Adrenal gland (tissue), 12 donors: ENCODE measurements around the gene SYK. TPM values are rescaled to one million over a fixed set of nuclear protein-coding genes. Genes with fewer than 3 reads are reported as not detected.

Experiments
- DNase-seq, 7 donors: peaks; one replicate each; pipeline ENCODE4 v3.0.0-alpha.2; 2019 to 2020
- H3K27ac ChIP-seq, 5 donors: fragments of 200-600 bp; sonication (generic) in 4 of 5; 1 replicate in 3 of 5; 2 replicates in 2 of 5; pipeline versions ENCODE4 v1.5.1 to v1.8.0; 2016 to 2020; ENCODE audit warnings: mild to moderate bottlenecking in 1 of 5
- H3K27me3 ChIP-seq: fragments of 200-600 bp; 2 replicates; pipeline ENCODE4 v1.8.0; 2021
- H3K36me3 ChIP-seq, 2 donors: fragments of 200-600 bp; replicated peaks in 1 of 2; 1 replicate in 1 of 2; 2 replicates in 1 of 2; pipeline versions ENCODE4 v1.5.1 to v1.8.0; 2018 to 2022
- H3K4me1 ChIP-seq, 2 donors: fragments of 200-600 bp; replicated peaks in 1 of 2; 1 replicate in 1 of 2; 2 replicates in 1 of 2; pipeline versions ENCODE4 v1.5.1 to v1.8.0; 2018 to 2021
- H3K4me3 ChIP-seq, 4 donors: fragments of 200-600 bp; sonication (generic) in 3 of 4; one replicate each; pipeline ENCODE4 v1.5.1; 2016 to 2018
- H3K9me3 ChIP-seq, 3 donors: fragments of 200-600 bp; sonication (generic) in 1 of 3; replicated peaks in 1 of 3; 1 replicate in 2 of 3; 2 replicates in 1 of 3; pipeline versions ENCODE4 v1.5.1 to v1.8.0; 2016 to 2021
- POLR2A ChIP-seq, 2 donors: fragments of 450-650 bp; IDR thresholded peaks; one replicate each; pipeline ENCODE4 v1.6.1; 2017; ENCODE audit warnings: antibody characterized with exemption in 2 of 2, mild to moderate bottlenecking in 2 of 2, moderate library complexity in 1 of 2
- WGBS, 4 donors: extraction: QIAGEN DNeasy Blood & Tissue Kit in 2 of 4; methylation state at CpG; one replicate each; pipeline versions ENCODE4 v1.1.5 to v1.1.7; 2013 to 2017; 5-methylcytosine and 5-hydroxymethylcytosine counted together
- intact Hi-C, 2 donors: fragments of 100-400 bp; cut with DNase I; formaldehyde crosslinking; loops; one replicate each; pipeline versions ENCODE4 v1.14.1 to v1.15.0; 2022 to 2023
- polyA plus RNA-seq, 3 donors: library from polyadenylated mRNA; stranded (reverse); fragments of 200-250 nt in 2 of 3; fragments of 350-450 nt in 1 of 3; fragmentation: Illumina TruSeq in 1 of 3; extraction: RNeasy Lipid Tissue Mini Kit (QIAGEN cat#74804) in 1 of 3; gene quantifications; one replicate each; pipeline ENCODE4 v1.2.3, GENCODE V29; 2013 to 2014
- total RNA-seq, 9 donors: library from RNA; depleted of rRNA in 4 of 9; stranded (reverse); fragments of >200 nt in 4 of 9; fragments of 120-200 nt in 1 of 9; fragmentation: NEBNext Ultra II Directional in 1 of 9; extraction: Animal tissue kit (Norgen Biotek cat#: 25700) in 1 of 9; gene quantifications; one replicate each; pipeline versions ENCODE4 v1.1.0 to v1.2.4, GENCODE V29; 2013 to 2023
- TF ChIP-seq, protein P1 (sequence below), 6 experiments: fragments of 450-650 bp in 4 of 6; fragments of 200-600 bp in 2 of 6; sonication (generic) in 1 of 6; IDR thresholded peaks; 1 replicate in 5 of 6; 2 replicates in 1 of 6; pipeline versions ENCODE4 v1.5.1 to v1.8.0; 2016 to 2021; ENCODE audit warnings: antibody characterized with exemption in 6 of 6, mild to moderate bottlenecking in 2 of 6, moderate library complexity in 1 of 6
- donor health status: healthy with polysubstance abuse.
- donor health status: Bipolar disorder and iron deficiency.
- donor health status: DM: yes; HTN: yes; CAD: no.
- donor health status: DM: no; HTN: no; CAD: no.
- donor health status: DM: no; HTN: no; CAD: no.
- donor health status: DM: yes; HTN: yes; CAD: no.

Gene SYK
- total and polyA plus RNA-seq, 12 donors: 2.0 to 21.5 (median 14.1) TPM

DNA sequence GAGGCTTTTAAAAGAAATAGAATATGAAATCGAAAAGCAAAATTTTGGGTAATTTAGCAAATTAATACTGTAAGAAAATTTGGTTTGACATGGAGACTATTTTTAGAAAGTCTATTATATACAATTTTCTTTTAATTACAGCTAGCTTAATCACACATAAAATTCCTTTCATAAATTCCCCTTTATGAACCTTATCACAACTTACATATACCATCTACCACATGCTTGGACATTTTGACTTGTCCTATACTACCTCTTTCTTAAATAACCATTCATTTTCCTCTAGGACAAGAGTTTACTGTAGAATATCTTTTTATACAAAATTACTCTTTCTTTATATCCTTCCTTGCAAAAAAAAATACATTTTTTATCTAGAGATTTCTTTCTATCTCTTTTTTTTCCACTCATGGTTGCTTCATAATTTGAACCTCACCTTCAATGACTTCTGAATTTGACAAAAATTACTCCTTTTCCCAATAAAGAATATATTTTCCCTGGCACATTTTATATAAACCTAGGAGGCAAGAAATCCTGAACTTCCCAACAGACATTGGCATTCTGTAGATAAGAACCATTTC is 34.0 kb upstream of the SYK start:
- H3K27me3 ChIP-seq: no peaks in the 10 kb centered on the region
- TF ChIP-seq POLR2A (IDR thresholded peaks at IDR 0.05): no peak
- TF ChIP-seq, protein P1, sequence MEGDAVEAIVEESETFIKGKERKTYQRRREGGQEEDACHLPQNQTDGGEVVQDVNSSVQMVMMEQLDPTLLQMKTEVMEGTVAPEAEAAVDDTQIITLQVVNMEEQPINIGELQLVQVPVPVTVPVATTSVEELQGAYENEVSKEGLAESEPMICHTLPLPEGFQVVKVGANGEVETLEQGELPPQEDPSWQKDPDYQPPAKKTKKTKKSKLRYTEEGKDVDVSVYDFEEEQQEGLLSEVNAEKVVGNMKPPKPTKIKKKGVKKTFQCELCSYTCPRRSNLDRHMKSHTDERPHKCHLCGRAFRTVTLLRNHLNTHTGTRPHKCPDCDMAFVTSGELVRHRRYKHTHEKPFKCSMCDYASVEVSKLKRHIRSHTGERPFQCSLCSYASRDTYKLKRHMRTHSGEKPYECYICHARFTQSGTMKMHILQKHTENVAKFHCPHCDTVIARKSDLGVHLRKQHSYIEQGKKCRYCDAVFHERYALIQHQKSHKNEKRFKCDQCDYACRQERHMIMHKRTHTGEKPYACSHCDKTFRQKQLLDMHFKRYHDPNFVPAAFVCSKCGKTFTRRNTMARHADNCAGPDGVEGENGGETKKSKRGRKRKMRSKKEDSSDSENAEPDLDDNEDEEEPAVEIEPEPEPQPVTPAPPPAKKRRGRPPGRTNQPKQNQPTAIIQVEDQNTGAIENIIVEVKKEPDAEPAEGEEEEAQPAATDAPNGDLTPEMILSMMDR (IDR thresholded peaks at IDR 0.05): no peak
- H3K36me3 ChIP-seq: no peaks in the 10 kb centered on the region
- H3K4me1 ChIP-seq: no peaks in the 10 kb centered on the region
- 77 to 91% (median 86%) methylated on average over 1 of the region's 1 CpG for WGBS, 4 donors
- H3K4me3 ChIP-seq: no peak overlapping the region
- H3K27ac ChIP-seq: no peak overlapping the region
- no peak for DNase-seq
- H3K9me3 ChIP-seq: no peaks in the 10 kb centered on the region
- intact Hi-C loops: no loop called here

DNA sequence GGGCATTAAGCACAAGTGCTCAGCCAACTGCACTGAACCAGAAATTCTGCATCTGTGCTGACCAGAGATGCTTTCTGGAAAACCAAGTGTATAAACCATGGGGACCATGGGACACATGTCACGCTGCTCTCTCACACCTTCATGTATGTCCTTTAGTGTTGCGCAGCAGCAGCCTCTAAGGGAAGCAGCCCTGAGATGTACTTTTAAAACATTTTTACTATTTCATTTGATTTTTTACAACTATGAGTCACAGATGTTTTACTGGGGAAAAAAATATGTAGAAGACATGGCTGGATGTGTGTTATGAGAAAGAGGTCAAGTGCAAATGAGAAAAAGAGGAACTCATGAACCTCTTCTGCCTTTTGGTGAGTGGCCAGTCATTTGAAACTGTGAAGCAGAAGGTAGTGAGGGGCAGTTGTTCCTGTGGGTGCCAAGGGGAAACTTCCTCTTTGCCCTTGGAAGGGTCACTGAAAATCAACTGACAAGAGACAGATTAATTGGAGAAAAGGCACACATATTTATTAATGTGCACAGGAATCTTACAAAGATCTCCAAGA is 31.4 kb upstream of the SYK start:
- no peaks in the 10 kb centered on the region for H3K27me3 ChIP-seq
- H3K9me3 ChIP-seq: no peaks in the 10 kb centered on the region
- intact Hi-C loops: no loop called here
- no peaks in the 10 kb centered on the region for H3K36me3 ChIP-seq
- H3K4me3 ChIP-seq: no peak overlapping the region
- 83 to 94% (median 89%) methylated on average over 2 of the region's 2 CpGs for WGBS, 4 donors
- H3K4me1 ChIP-seq: no peaks in the 10 kb centered on the region
- TF ChIP-seq POLR2A (IDR thresholded peaks at IDR 0.05): no peak
- TF ChIP-seq, protein P1 (IDR thresholded peaks at IDR 0.05): no peak
- peak in 1 of 7 donors; percentile 22 for DNase-seq
- H3K27ac ChIP-seq: no peak overlapping the region

DNA sequence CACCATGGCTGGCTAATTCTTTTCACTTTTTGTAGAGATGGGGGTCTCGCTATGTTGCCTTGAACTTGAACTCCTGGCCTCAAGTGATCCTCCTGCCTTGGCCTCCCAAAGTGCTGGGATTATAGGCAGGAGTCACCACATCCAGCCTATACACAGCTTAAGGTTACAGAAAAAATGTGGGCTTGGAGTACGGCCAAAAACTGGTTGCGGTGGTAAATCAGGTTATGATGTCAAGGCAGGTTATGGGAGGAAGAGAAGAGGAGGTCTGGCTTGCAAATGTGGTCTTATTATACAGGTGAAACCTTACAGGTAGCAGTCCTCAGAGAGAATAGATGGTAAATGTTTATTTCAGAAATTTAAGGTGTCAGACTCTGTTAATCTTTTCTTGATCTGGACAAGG is 30.7 kb upstream of the SYK start:
- 64 to 69% (median 67%) methylated on average over 3 of the region's 3 CpGs for WGBS, 4 donors

DNA sequence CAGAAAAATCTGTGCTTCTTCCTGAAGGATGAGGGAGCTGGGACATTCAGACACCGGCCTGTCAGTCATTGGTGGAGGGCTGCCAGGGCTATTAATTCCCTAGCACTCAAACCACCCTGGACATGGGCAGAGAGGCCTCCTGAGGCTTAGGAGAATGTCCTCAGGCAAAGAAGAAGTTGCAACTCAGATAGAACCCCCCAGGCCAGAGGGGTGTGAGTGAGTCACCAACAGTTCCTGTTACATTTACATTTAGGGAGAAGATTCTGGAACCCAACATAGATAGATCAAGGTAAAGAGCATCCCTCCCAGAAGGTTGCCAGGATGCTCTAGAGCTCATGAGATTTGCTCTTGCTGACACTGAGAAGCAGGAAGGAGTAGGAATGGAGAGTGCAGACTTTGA is 29.2 kb upstream of the SYK start:
- intact Hi-C loops: no loop called here
- Histone ChIP-seq H3K4me1 (no peaks in the 10 kb centered on the region), H3K4me3 (no peak overlapping the region), H3K27ac (no peak overlapping the region), H3K27me3 (no peaks in the 10 kb centered on the region), H3K9me3 (no peaks in the 10 kb centered on the region), H3K36me3 (no peaks in the 10 kb centered on the region)
- DNase-seq: no peak
- WGBS, 4 donors: 76 to 91% (median 80%) methylated on average over 1 of the region's 1 CpG
- TF ChIP-seq, protein P1 (IDR thresholded peaks at IDR 0.05): no peak
- no peak for TF ChIP-seq POLR2A (IDR thresholded peaks at IDR 0.05)

More for the DNA sequence above, 30.7 kb upstream of the SYK start:
- intact Hi-C loops: no loop called here
- H3K9me3 ChIP-seq: no peaks in the 10 kb centered on the region
- no peak for DNase-seq
- no peaks in the 10 kb centered on the region for H3K4me1 ChIP-seq
- no peaks in the 10 kb centered on the region for H3K27me3 ChIP-seq
- H3K4me3 ChIP-seq: no peak overlapping the region
- H3K36me3 ChIP-seq: no peaks in the 10 kb centered on the region
- no peak overlapping the region for H3K27ac ChIP-seq
- TF ChIP-seq, protein P1 (IDR thresholded peaks at IDR 0.05): no peak
- TF ChIP-seq POLR2A (IDR thresholded peaks at IDR 0.05): no peak
